Measurements from ENCODE around the gene CDRT4.
"Not testable (repeated sequence)": the region's sequence is repeated elsewhere in the genome, so short reads cannot be mapped to it uniquely, and the experiment has no call there.

The CDRT4 gene

DNA sequence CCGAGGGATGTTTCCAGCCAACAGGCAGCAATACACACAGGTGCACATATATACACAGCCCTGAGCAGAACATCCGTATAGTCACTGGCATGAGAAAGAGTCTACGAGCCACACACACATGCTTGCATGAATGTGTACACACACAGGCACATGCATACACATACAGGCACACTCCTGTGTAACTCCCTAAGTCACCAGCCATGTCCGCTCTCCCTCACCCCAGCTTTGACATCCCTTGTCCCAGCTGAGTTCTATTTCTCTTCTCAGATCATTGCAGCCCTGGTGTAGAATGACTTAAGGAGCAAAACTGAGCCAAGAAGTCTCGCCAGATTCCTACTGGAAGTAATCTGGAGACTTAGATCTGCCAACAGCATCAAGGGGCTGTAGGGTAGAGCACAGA, 13.1 kb downstream of the CDRT4 start:
- Mint-ChIP-seq H3K9me3 (ENCODE audit: low read depth) (peaks cover 9% of the 10 kb centered on the region), H3K4me1 (ENCODE audit: low read depth) (no peaks in the 10 kb centered on the region), H3K27ac (no peak overlapping the region), H3K36me3 (peaks cover 26% of the 10 kb centered on the region), H3K4me3 (no peak overlapping the region), H3K27me3 (no peaks in the 10 kb centered on the region)

GRCh38 chr17:15453782-15454181, 13.6 kb downstream of the CDRT4 start:
- no peaks in the 10 kb centered on the region for H3K27me3 Mint-ChIP-seq
- H3K27ac Mint-ChIP-seq, result no peak overlapping the region
- H3K4me1 Mint-ChIP-seq (ENCODE audit: low read depth), result no peaks in the 10 kb centered on the region
- H3K36me3 Mint-ChIP-seq, result peaks cover 26% of the 10 kb centered on the region
- H3K4me3 Mint-ChIP-seq, result no peak overlapping the region
- peaks cover 9% of the 10 kb centered on the region for H3K9me3 Mint-ChIP-seq (ENCODE audit: low read depth)

DNA sequence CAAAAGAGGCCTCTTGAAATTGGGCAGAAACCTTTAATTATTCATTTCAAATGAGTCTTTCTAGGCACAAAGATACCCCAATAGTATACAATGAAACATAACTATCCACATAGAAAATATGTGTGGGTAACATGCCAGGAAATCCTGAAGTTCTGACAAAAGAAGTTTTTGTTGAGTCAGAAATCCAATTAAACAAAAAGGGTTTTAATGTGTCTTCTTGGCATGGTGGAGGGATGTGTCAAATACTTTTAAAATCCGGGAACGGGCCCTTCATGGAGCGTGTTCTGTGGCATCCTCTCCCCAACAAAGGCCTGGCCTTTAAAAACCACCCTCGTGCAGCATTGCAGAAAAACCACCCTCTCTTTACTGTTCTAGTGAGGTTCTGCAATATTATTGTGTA, 14.2 kb downstream of the CDRT4 start:
- H3K4me1 Mint-ChIP-seq (ENCODE audit: low read depth), result no peaks in the 10 kb centered on the region

DNA sequence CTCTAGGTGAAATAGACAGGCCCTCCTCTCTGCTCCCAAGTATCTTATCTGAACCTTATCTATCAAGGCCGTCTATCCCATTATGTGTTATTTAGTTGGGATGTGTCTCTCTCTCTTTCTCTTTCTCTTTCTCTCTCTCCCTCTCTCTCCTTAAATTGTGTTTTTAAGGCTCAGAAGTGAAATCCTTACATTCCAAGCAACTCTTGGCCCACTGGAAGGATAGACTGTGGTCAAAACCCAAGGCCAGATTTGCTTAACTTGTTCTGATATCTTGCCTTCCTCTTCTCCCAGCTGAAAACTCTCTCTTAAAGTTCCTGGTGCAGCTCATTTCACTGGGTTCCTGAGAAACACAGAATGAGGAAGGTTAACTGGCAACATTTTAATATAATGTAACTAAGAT, 14.7 kb downstream of the CDRT4 start:
- Mint-ChIP-seq H3K4me3 (no peak overlapping the region), H3K36me3 (peaks cover 23% of the 10 kb centered on the region), H3K9me3 (ENCODE audit: low read depth) (peaks cover 9% of the 10 kb centered on the region), H3K27me3 (no peaks in the 10 kb centered on the region), H3K27ac (no peak overlapping the region), H3K4me1 (ENCODE audit: low read depth) (no peaks in the 10 kb centered on the region)

More for the DNA sequence above, 14.2 kb downstream of the CDRT4 start:
- H3K36me3 Mint-ChIP-seq, result peaks cover 25% of the 10 kb centered on the region
- H3K9me3 Mint-ChIP-seq (ENCODE audit: low read depth), result peaks cover 9% of the 10 kb centered on the region
- no peak overlapping the region for H3K27ac Mint-ChIP-seq
- no peak overlapping the region for H3K4me3 Mint-ChIP-seq
- H3K27me3 Mint-ChIP-seq, result no peaks in the 10 kb centered on the region

DNA sequence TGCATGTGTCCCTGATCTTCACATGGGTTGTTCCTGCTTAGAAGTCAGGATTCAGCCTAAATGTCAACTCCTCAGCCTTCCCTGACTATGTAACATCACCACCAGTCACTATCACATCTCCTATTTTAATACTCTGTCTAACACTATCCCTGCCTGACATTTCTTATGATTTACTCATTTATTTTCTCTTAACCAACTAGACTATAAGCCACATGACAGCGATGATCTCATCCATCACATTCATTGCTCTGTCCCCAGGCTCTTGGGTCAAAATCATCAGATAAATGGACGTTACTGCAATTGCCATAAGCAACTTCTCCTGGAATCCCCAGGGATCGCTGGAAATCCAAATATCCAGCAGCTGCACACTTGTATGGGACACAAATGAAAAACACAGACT, 15.7 kb downstream of the CDRT4 start:
- Mint-ChIP-seq H3K4me1 (ENCODE audit: low read depth) (no peaks in the 10 kb centered on the region), H3K4me3 (no peak overlapping the region), H3K36me3 (peaks cover 21% of the 10 kb centered on the region), H3K27ac (no peak overlapping the region), H3K27me3 (no peaks in the 10 kb centered on the region), H3K9me3 (ENCODE audit: low read depth) (peaks cover 9% of the 10 kb centered on the region)

DNA sequence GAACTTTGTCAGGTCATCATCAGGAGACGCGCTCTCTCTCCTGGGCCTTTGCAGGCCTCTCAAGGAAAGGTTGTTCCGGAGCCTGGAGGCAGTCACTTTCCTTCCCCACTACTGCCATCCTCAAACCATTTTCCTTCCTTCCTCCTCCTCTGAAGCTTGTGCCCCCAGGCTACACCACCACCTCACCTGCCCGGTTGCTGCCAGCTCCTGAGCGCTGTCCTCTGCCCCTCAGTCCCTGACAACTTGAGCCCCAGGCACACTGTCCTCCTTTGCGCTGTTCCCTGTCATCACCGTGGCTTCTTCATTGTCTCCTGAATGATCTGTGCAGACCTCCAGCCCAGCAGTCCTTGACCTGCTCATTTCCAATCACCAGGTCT, 18.9 kb downstream of the CDRT4 start:
- Mint-ChIP-seq H3K36me3 (no peaks in the 10 kb centered on the region), H3K4me3 (no peak overlapping the region), H3K27ac (no peak overlapping the region), H3K9me3 (ENCODE audit: low read depth) (no peaks in the 10 kb centered on the region), H3K4me1 (ENCODE audit: low read depth) (peaks cover 16% of the 10 kb centered on the region), H3K27me3 (no peaks in the 10 kb centered on the region)

GRCh38 chr17:15447928-15448579, 19.4 kb downstream of the CDRT4 start:
- no peak overlapping the region for H3K27ac Mint-ChIP-seq
- no peak overlapping the region for H3K4me3 Mint-ChIP-seq
- H3K36me3 Mint-ChIP-seq, result no peaks in the 10 kb centered on the region
- no peaks in the 10 kb centered on the region for H3K27me3 Mint-ChIP-seq
- no peaks in the 10 kb centered on the region for H3K9me3 Mint-ChIP-seq (ENCODE audit: low read depth)
- peaks cover 16% of the 10 kb centered on the region for H3K4me1 Mint-ChIP-seq (ENCODE audit: low read depth)

DNA sequence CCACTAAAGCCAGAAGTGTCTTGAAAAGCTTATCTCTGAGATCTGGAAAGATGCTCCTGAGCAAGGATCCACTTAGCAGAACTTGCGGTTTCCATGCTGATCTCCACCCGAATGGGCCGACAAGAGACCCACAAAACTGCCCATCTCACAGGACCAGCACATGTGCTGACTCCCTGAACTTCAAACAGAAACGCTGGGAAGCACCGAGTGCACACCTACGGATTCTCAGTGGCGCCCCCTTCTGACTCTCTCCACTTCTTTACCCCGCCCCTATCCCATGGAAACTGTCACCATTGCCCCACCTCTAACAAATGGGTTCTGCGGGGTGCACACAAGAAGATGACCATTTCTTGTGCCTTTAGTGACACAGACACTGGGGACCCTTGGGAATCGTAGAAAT, 21.4 kb downstream of the CDRT4 start:
- Mint-ChIP-seq H3K36me3 (peaks cover 9% of the 10 kb centered on the region), H3K4me1 (ENCODE audit: low read depth) (peaks cover 16% of the 10 kb centered on the region), H3K27me3 (no peaks in the 10 kb centered on the region), H3K27ac (no peak overlapping the region), H3K4me3 (no peak overlapping the region), H3K9me3 (ENCODE audit: low read depth) (no peaks in the 10 kb centered on the region)

- Mint-ChIP-seq H3K9me3 (ENCODE audit: low read depth) (no peaks in the 10 kb centered on the region), H3K4me3 (no peak overlapping the region), H3K36me3 (peaks cover 9% of the 10 kb centered on the region), H3K27me3 (no peaks in the 10 kb centered on the region), H3K4me1 (ENCODE audit: low read depth) (peaks cover 16% of the 10 kb centered on the region), H3K27ac (no peak overlapping the region)
These were observed 22.6 kb downstream of the CDRT4 start for GRCh38 chr17:15444805-15445204.

DNA sequence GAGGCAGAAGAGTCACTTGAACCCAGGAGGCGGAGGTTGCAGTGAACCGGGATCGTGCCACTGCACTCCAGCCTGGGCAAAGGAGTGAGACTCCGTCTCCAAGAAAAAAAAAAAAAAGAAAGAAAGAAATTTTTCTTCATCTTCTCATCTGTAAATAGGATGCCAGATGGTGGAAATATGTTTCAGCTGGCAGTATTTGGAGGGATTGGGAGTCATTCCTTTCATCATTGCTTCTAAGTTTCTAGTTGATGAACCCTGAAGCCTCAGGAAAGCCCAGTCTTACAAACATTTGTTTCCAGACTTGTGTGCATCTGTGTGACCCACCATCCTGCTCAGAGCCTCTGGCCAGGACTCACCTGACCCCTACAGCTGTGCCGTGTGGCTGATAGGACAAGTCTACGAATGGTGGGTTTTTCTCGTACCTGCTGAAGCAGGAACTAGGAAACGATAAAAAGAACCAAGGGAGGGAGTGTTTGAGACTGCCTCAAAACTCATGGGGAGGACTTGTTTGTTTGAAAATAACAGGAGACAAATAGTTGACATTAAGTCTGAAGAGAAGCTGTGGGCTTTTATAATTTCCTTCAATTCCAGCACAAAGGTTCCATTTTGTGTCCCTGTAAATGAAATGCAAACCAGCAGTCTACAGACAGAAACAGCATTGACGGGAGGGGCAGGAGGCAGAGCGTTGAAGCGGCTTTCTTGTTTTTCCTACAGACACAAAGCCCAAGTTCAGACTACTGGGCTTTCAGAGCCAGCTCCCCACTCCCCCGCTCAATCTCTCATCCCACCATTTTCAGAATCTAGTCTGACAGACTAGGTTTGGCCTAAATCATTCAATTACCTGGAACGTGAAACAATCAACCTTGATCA, 24.9 kb downstream of the CDRT4 start:
- Mint-ChIP-seq H3K4me3 (no peak overlapping the region), H3K36me3 (peaks cover 20% of the 10 kb centered on the region), H3K4me1 (ENCODE audit: low read depth) (peaks cover 17% of the 10 kb centered on the region), H3K27ac (no peak overlapping the region), H3K9me3 (ENCODE audit: low read depth) (no peaks in the 10 kb centered on the region), H3K27me3 (no peaks in the 10 kb centered on the region)

DNA sequence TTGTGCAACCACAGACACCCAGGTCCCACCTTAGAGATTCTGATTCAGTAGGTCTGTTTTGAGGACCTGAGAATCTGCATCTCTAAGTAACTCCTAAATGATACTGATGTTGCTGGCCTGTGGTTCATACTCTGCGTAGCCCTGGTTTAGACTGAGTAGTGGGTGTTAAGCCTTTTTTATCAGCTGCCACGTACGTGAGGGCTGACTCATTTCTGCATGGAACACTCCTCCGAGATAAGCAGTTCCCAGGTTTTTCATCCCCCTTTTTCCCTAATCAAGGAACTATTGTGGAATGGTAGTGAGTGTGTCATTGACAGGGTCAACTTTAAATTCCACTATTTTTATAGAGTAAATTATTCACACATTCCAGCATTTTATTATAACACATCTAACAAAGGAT, 26.1 kb downstream of the CDRT4 start:
- H3K9me3 Mint-ChIP-seq (ENCODE audit: low read depth), result no peaks in the 10 kb centered on the region
- no peaks in the 10 kb centered on the region for H3K27me3 Mint-ChIP-seq
- H3K4me3 Mint-ChIP-seq, result no peak overlapping the region
- H3K36me3 Mint-ChIP-seq, result peaks cover 28% of the 10 kb centered on the region
- peaks cover 29% of the 10 kb centered on the region for H3K4me1 Mint-ChIP-seq (ENCODE audit: low read depth)
- H3K27ac Mint-ChIP-seq, result no peak overlapping the region

DNA sequence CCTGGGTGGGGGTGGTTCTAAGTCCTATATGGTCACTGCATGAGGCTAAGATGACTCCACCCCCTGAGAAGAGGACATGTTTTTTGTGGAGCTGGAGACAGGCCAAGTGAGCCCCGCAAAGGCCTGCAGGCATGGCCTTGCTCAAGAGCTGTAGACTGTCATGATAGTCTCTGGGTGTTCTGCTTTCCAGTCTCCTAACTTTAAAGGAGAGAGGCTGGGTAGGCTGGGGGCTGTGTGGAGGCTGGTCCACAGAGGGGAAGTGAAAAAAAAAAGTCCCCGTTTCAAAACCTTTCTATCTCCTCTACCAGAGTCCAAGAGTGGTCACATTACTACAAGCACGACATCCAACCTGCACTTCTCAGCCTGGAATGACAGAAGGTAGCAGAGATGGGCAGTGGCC, 27.1 kb downstream of the CDRT4 start:
- H3K4me1 Mint-ChIP-seq (ENCODE audit: low read depth), result peaks cover 28% of the 10 kb centered on the region
- H3K27ac Mint-ChIP-seq, result no peak overlapping the region
- no peak overlapping the region for H3K4me3 Mint-ChIP-seq
- no peaks in the 10 kb centered on the region for H3K9me3 Mint-ChIP-seq (ENCODE audit: low read depth)
- no peaks in the 10 kb centered on the region for H3K27me3 Mint-ChIP-seq
- H3K36me3 Mint-ChIP-seq, result peaks cover 32% of the 10 kb centered on the region

DNA sequence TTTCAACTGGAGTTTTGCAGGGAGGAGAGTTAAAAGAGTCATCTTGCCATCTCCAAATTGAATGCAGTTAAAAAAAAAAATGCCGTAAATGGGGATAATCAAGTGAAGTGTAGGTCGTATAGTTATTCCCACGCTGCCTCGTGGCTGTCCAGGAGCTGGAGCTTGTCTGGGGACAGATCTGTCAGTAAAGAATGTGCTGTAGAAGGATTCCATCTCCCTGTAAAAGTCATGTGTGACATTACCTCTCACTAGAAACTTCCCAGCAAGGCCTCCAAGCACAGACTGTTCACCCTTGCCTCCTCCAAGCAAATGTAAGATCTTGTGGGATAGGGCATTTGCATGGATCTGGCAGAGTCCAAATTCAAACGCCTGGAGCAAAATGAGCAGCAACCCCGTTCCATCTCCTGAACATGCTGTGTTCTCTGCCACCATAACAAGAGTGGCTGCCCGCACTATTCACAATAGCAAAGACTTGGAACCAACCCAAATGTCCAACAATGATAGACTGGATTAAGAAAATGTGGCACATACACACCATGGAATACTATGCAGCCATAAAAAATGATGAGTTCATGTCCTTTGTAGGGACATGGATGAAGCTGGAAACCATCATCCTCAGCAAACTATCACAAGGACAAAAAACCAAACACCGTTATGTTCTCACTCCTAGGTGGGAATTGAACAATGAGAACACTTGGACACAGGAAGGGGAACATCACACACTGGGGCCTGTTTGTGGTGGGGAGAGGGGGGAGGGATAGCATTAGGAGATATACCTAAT, 28.0 kb downstream of the CDRT4 start:
- H3K4me3 Mint-ChIP-seq; H3K9me3 Mint-ChIP-seq (ENCODE audit: low read depth); H3K27me3 Mint-ChIP-seq; H3K27ac Mint-ChIP-seq: not testable (repeated sequence)
- Mint-ChIP-seq H3K36me3 (peaks cover 34% of the 10 kb centered on the region), H3K4me1 (ENCODE audit: low read depth) (peaks cover 19% of the 10 kb centered on the region)

- Mint-ChIP-seq H3K27me3 (no peaks in the 10 kb centered on the region), H3K27ac (no peak overlapping the region)
These were observed 28.8 kb downstream of the CDRT4 start for GRCh38 chr17:15438491-15439105.

DNA sequence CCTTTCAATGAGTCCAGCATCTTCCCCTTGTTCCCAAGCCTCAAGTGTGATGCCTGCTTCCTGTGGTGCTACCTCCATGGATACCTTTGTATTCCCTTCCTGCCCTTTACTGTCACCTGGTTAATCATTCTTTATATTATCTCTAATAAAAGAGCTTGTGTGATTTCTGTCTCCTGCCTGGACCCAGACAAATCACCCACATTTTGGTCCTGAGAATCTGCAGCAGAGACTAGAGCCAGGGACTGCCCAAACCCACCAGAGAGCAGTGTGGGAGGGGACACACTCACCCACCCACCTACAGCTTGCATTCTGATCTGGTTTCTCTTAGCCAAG, 30.2 kb downstream of the CDRT4 start:
- no peaks in the 10 kb centered on the region for H3K9me3 Mint-ChIP-seq (ENCODE audit: low read depth)
- no peak overlapping the region for H3K27ac Mint-ChIP-seq
- peaks cover 30% of the 10 kb centered on the region for H3K36me3 Mint-ChIP-seq
- peaks cover 17% of the 10 kb centered on the region for H3K4me1 Mint-ChIP-seq (ENCODE audit: low read depth)
- no peaks in the 10 kb centered on the region for H3K27me3 Mint-ChIP-seq
- peak overlapping the region; percentile 3 for H3K4me3 Mint-ChIP-seq

More at GRCh38 chr17:15438491-15439105, 28.8 kb downstream of the CDRT4 start:
- Mint-ChIP-seq H3K9me3 (ENCODE audit: low read depth) (no peaks in the 10 kb centered on the region), H3K4me1 (ENCODE audit: low read depth) (peaks cover 17% of the 10 kb centered on the region), H3K36me3 (peaks cover 34% of the 10 kb centered on the region), H3K4me3 (no peak overlapping the region)
